ENCODE measurements around the gene GPR18. TPM values are rescaled to one million over a fixed set of nuclear protein-coding genes. Genes with fewer than 3 reads are reported as not detected.

Gene GPR18
- total RNA-seq, 2 experiments from 2014 or later = 42.9 to 45.1 TPM

DNA sequence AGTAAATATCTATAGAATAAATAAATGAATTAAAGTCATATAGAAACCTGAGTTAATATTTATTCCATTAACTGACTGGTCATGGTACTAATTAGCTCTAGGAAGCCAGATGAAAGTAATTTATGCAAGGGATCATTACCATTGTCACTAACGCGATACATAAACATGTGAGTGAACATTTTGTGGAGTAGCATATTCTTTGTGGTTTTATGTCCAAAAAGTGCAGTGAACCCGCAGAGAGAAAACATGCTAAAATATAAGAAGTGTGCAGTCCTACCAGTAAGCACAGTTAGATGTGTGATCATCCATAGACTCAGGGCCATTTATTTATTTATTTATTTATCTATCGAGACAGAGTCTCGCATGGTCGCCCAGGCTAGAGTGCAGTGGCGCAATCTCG is 47.4 kb upstream of the GPR18 start:
- Histone ChIP-seq H3K27ac (ENCODE audit: low read depth in 1 of 2, low read length in 2 of 2) (peak overlapping the region; percentile 68 to 74), H3K36me3 (ENCODE audit: insufficient read depth, low read length) (peaks cover 47% of the 10 kb centered on the region), H3K27me3 (ENCODE audit: control insufficient read depth in 1 of 2, insufficient read depth in 2 of 2, low read length in 2 of 2) (no peaks in the 10 kb centered on the region), H3K9me3 (ENCODE audit: control insufficient read depth in 1 of 2, insufficient read depth in 1 of 2, low read length in 2 of 2) (no peaks in the 10 kb centered on the region), H3K4me3 (ENCODE audit: low read length) (peak overlapping the region; percentile 83), H3K4me1 (ENCODE audit: insufficient read depth, low read length) (peaks cover 55% of the 10 kb centered on the region)
- DNase-seq (peak in 1 of 14 experiments; percentile 23), ATAC-seq (ENCODE audit: poor library complexity) (no peak)
- peak overlapping the region; percentile 89 for H3K27ac Mint-ChIP-seq
- CTCF ChIA-PET = interaction anchor here (0.9 to 6.4 kb wide), 10 partner anchors 10 to 131 kb away, joined by 3 to 44 read pairs (median 6); no protein-coding TSS in a partner anchor
- peaks cover 69% of the 10 kb centered on the region for H3K4me1 Mint-ChIP-seq (ENCODE audit: low read depth)
- H3K36me3 Mint-ChIP-seq (ENCODE audit: low read depth) = peaks cover 73% of the 10 kb centered on the region
- H3K9me3 Mint-ChIP-seq = no peaks in the 10 kb centered on the region
- TF ChIP-seq, protein P1, sequence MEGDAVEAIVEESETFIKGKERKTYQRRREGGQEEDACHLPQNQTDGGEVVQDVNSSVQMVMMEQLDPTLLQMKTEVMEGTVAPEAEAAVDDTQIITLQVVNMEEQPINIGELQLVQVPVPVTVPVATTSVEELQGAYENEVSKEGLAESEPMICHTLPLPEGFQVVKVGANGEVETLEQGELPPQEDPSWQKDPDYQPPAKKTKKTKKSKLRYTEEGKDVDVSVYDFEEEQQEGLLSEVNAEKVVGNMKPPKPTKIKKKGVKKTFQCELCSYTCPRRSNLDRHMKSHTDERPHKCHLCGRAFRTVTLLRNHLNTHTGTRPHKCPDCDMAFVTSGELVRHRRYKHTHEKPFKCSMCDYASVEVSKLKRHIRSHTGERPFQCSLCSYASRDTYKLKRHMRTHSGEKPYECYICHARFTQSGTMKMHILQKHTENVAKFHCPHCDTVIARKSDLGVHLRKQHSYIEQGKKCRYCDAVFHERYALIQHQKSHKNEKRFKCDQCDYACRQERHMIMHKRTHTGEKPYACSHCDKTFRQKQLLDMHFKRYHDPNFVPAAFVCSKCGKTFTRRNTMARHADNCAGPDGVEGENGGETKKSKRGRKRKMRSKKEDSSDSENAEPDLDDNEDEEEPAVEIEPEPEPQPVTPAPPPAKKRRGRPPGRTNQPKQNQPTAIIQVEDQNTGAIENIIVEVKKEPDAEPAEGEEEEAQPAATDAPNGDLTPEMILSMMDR (IDR thresholded peaks at IDR 0.05) = no peak
- intact Hi-C loops (cut with DNase I, micrococcal nuclease) = loop anchor here in 1 of 2 experiments (5.0 kb wide), 1 partner anchor 33 kb away; no protein-coding TSS in a partner anchor
- POLR2A ChIA-PET = interaction anchor here (0.6 to 13.9 kb wide), 32 partner anchors 9 to 513 kb away, joined by 3 to 220 read pairs (median 12); partner anchors contain the start of genes GPR18 and UBAC2
- peak overlapping the region; percentile 97 for H3K4me3 Mint-ChIP-seq
- no peaks in the 10 kb centered on the region for H3K27me3 Mint-ChIP-seq

DNA sequence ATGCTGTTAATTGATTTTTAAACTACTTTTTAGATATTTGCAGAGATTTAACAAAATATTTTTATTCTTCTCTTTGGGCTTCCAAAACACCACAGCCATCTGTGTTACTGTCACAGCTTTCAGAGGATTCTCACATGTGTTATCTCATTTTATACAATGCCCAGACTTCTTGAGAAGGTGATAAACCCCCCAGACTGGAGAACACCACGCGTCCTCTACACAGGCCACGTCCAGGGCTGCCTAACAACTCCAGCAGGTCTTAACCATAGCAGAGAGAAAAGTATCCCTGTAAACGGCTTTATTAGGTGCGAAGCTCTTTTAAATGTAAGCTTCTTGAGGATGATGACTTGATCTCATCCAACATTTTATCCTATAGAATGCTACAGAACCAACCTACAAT is 47.0 kb upstream of the GPR18 start:
- DNase-seq (peak in 1 of 14 experiments; percentile 20), ATAC-seq (ENCODE audit: poor library complexity) (no peak)
- TF ChIP-seq, protein P1 (IDR thresholded peaks at IDR 0.05) = no peak
- Histone ChIP-seq H3K4me3 (ENCODE audit: low read length) (peak overlapping the region; percentile 83), H3K27ac (ENCODE audit: low read depth in 1 of 2, low read length in 2 of 2) (peak overlapping the region; percentile 68 to 74), H3K36me3 (ENCODE audit: insufficient read depth, low read length) (peaks cover 50% of the 10 kb centered on the region), H3K4me1 (ENCODE audit: insufficient read depth, low read length) (peaks cover 56% of the 10 kb centered on the region), H3K27me3 (ENCODE audit: control insufficient read depth in 1 of 2, insufficient read depth in 2 of 2, low read length in 2 of 2) (no peaks in the 10 kb centered on the region), H3K9me3 (ENCODE audit: control insufficient read depth in 1 of 2, insufficient read depth in 1 of 2, low read length in 2 of 2) (no peaks in the 10 kb centered on the region)
- peak overlapping the region; percentile 89 for H3K27ac Mint-ChIP-seq
- intact Hi-C loops (cut with DNase I, micrococcal nuclease) = loop anchor here in 1 of 2 experiments (5.0 kb wide), 1 partner anchor 33 kb away; no protein-coding TSS in a partner anchor
- no peaks in the 10 kb centered on the region for H3K27me3 Mint-ChIP-seq
- peaks cover 69% of the 10 kb centered on the region for H3K4me1 Mint-ChIP-seq (ENCODE audit: low read depth)
- peaks cover 77% of the 10 kb centered on the region for H3K36me3 Mint-ChIP-seq (ENCODE audit: low read depth)
- H3K4me3 Mint-ChIP-seq = peak overlapping the region; percentile 97
- CTCF ChIA-PET = interaction anchor here (0.9 to 6.4 kb wide), 10 partner anchors 10 to 131 kb away, joined by 4 to 44 read pairs (median 7); no protein-coding TSS in a partner anchor
- POLR2A ChIA-PET = interaction anchor here (1.1 to 13.9 kb wide), 24 partner anchors 8 to 129 kb away, joined by 3 to 220 read pairs (median 16); partner anchors contain the start of gene UBAC2
- no peaks in the 10 kb centered on the region for H3K9me3 Mint-ChIP-seq

DNA sequence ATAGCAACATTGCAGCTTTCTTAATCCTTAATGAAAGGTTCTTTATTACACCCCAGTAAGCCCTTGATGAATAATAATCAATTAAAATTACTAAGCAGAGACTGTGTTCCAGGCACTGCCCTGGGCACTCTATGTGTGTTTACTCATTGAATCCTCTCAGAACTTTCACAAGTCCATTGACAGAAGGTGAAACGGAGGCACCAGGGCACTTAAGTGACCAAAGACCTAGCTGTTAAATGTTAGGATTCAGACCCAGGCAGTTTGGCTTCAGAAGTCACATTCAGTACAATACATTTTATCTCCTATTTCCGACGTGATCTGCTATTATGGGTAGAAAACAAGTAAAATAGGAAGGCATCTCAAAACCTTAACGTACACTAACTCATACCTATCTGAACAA is 46.4 kb upstream of the GPR18 start:
- ChIA-PET POLR2A (interaction anchor here (0.6 to 13.9 kb wide), 28 partner anchors 8 to 166 kb away, joined by 3 to 220 read pairs (median 10); partner anchors contain the start of genes GPR18 and UBAC2), CTCF (interaction anchor here (0.7 to 6.4 kb wide), 10 partner anchors 10 to 132 kb away, joined by 3 to 44 read pairs (median 4); no protein-coding TSS in a partner anchor)
- DNase-seq (peak in 1 of 14 experiments; percentile 15), ATAC-seq (ENCODE audit: poor library complexity) (no peak)
- TF ChIP-seq, protein P1 (IDR thresholded peaks at IDR 0.05) = no peak
- Histone ChIP-seq H3K27ac (ENCODE audit: low read depth in 1 of 2, low read length in 2 of 2) (peak overlapping the region; percentile 68 to 74), H3K27me3 (ENCODE audit: control insufficient read depth in 1 of 2, insufficient read depth in 2 of 2, low read length in 2 of 2) (no peaks in the 10 kb centered on the region), H3K36me3 (ENCODE audit: insufficient read depth, low read length) (peaks cover 55% of the 10 kb centered on the region), H3K4me1 (ENCODE audit: insufficient read depth, low read length) (peaks cover 56% of the 10 kb centered on the region), H3K4me3 (ENCODE audit: low read length) (peak overlapping the region; percentile 83), H3K9me3 (ENCODE audit: control insufficient read depth in 1 of 2, insufficient read depth in 1 of 2, low read length in 2 of 2) (no peaks in the 10 kb centered on the region)
- Mint-ChIP-seq H3K27ac (peak overlapping the region; percentile 89), H3K27me3 (no peaks in the 10 kb centered on the region), H3K4me1 (ENCODE audit: low read depth) (peaks cover 69% of the 10 kb centered on the region), H3K36me3 (ENCODE audit: low read depth) (peaks cover 84% of the 10 kb centered on the region), H3K4me3 (peak overlapping the region; percentile 97), H3K9me3 (no peaks in the 10 kb centered on the region)
- intact Hi-C loops (cut with DNase I, micrococcal nuclease) = loop anchor here in 1 of 2 experiments (1.0 kb wide), 1 partner anchor 8 kb away; no protein-coding TSS in a partner anchor

Data from CD4-positive, alpha-beta T cell (primary cell).